SK-N-SH (cell line): ENCODE results near the gene APBA3.

Source experiments
- CTCF ChIP-seq: fragments of 200-600 bp; sonication (generic); IDR thresholded peaks from 2 replicates; pipeline ENCODE4 v1.6.1; 2017; ENCODE audit warnings: antibody characterized with exemption, mild to moderate bottlenecking, moderate library complexity
- EZH2phosphoT487 ChIP-seq: fragments of 200-600 bp; sonication (generic); IDR thresholded peaks from 2 replicates; pipeline ENCODE4 v1.6.1; 2017; ENCODE audit warnings: low read depth, mixed run types, mild to moderate bottlenecking, antibody characterized with exemption, moderate library complexity, borderline replicate concordance
- FOXJ3 ChIP-seq: sonication (generic); formaldehyde crosslinking; IDR thresholded peaks from 2 replicates; pipeline ENCODE4 v1.5.1; 2020; ENCODE audit warnings: mild to moderate bottlenecking, missing genetic modification reagents
- MAX ChIP-seq: IDR thresholded peaks from 2 replicates; pipeline ENCODE4 v1.4.0; 2012; ENCODE audit warnings: low read depth
- NRF1 ChIP-seq: IDR thresholded peaks from 2 replicates; pipeline ENCODE4 v1.6.1; 2012; ENCODE audit warnings: low read depth, mild to moderate bottlenecking, low read length
- POLR2AphosphoS5 ChIP-seq: IDR thresholded peaks from 2 replicates; pipeline ENCODE4 v1.6.1; 2012; ENCODE audit warnings: low read depth, low read length
- RAD21 ChIP-seq: IDR thresholded peaks from 2 replicates; pipeline ENCODE4 v1.6.1; 2012; ENCODE audit warnings: mild to moderate bottlenecking, low read length
- RXRA ChIP-seq: IDR thresholded peaks from 2 replicates; pipeline ENCODE4 v1.4.0; 2012; ENCODE audit warnings: low read depth, mild to moderate bottlenecking, borderline replicate concordance
- SIN3A ChIP-seq: IDR thresholded peaks from 2 replicates; pipeline ENCODE4 v1.6.1; 2012; ENCODE audit warnings: low read depth, mild to moderate bottlenecking, low read length, moderate library complexity, borderline replicate concordance
- TAF1 ChIP-seq: IDR thresholded peaks from 2 replicates; pipeline ENCODE4 v1.6.1; 2012; ENCODE audit warnings: low read depth, mild to moderate bottlenecking, low read length, moderate library complexity, borderline replicate concordance
- USF1 ChIP-seq: IDR thresholded peaks from 2 replicates; pipeline ENCODE4 v1.4.0; 2012; ENCODE audit warnings: low read depth, borderline replicate concordance
- YY1 ChIP-seq: IDR thresholded peaks from 2 replicates; pipeline ENCODE4 v1.4.0; 2012; ENCODE audit warnings: low read depth, mild to moderate bottlenecking
- TF ChIP-seq, protein P1 (sequence below): IDR thresholded peaks from 2 replicates; pipeline ENCODE4 v1.6.1; 2012; ENCODE audit warnings: mild to moderate bottlenecking, low read depth, low read length, moderate library complexity
- TF ChIP-seq, protein P2 (sequence below): fragments of 150-350 bp; IDR thresholded peaks from 2 replicates; pipeline ENCODE4 v1.6.1; 2017; ENCODE audit warnings: antibody characterized with exemption, low read length, low read depth, borderline replicate concordance

- TF ChIP-seq POLR2AphosphoS5 (no peak), FOXJ3 (CRISPR knock-in tag) (no peak), EZH2phosphoT487 (no peak), TAF1 (no peak), CTCF (no peak), SIN3A (no peak), NRF1 (no peak), YY1 (no peak), RAD21 (no peak), RXRA (no peak), USF1 (no peak), MAX (no peak)
- TF ChIP-seq, protein P1, sequence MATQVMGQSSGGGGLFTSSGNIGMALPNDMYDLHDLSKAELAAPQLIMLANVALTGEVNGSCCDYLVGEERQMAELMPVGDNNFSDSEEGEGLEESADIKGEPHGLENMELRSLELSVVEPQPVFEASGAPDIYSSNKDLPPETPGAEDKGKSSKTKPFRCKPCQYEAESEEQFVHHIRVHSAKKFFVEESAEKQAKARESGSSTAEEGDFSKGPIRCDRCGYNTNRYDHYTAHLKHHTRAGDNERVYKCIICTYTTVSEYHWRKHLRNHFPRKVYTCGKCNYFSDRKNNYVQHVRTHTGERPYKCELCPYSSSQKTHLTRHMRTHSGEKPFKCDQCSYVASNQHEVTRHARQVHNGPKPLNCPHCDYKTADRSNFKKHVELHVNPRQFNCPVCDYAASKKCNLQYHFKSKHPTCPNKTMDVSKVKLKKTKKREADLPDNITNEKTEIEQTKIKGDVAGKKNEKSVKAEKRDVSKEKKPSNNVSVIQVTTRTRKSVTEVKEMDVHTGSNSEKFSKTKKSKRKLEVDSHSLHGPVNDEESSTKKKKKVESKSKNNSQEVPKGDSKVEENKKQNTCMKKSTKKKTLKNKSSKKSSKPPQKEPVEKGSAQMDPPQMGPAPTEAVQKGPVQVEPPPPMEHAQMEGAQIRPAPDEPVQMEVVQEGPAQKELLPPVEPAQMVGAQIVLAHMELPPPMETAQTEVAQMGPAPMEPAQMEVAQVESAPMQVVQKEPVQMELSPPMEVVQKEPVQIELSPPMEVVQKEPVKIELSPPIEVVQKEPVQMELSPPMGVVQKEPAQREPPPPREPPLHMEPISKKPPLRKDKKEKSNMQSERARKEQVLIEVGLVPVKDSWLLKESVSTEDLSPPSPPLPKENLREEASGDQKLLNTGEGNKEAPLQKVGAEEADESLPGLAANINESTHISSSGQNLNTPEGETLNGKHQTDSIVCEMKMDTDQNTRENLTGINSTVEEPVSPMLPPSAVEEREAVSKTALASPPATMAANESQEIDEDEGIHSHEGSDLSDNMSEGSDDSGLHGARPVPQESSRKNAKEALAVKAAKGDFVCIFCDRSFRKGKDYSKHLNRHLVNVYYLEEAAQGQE, result no peak
- TF ChIP-seq, protein P2, sequence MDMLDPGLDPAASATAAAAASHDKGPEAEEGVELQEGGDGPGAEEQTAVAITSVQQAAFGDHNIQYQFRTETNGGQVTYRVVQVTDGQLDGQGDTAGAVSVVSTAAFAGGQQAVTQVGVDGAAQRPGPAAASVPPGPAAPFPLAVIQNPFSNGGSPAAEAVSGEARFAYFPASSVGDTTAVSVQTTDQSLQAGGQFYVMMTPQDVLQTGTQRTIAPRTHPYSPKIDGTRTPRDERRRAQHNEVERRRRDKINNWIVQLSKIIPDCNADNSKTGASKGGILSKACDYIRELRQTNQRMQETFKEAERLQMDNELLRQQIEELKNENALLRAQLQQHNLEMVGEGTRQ, result no peak
These were observed 12.5 kb downstream of the APBA3 start for GRCh38 chr19:3748965-3749364.
